ENCODE measurements around the gene CGREF1.
A peak's percentile ranks its signal among the peaks of the same experiment; 100 is the strongest.
"Not testable (repeated sequence)": the region's sequence is repeated elsewhere in the genome, so short reads cannot be mapped to it uniquely, and the experiment has no call there.

Gene CGREF1

DNA sequence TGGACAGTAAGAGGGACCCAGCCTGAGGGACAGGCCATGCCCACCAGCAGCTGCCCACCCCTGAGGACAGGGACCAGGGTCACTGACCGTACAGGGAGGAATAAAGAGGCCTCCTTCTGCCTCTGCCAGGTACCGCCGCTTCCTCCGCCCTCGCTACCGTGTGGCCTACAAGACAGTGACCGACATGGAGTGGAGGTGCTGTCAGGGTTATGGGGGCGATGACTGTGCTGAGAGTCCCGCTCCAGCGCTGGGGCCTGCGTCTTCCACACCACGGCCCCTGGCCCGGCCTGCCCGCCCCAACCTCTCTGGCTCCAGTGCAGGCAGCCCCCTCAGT lies 38.4 kb downstream of the CGREF1 start:
- TF ChIP-seq CTCF (conservative IDR thresholded peaks at IDR 0.05; ENCODE audit: low read length), result no peak
- DNase-seq (ENCODE audit: low read depth), result no peak
- H3K4me3 ChIP-seq (ENCODE audit: low read length), result peak overlapping the region; percentile 89

GRCh38 chr2:27080140-27080469 lies 38.8 kb downstream of the CGREF1 start:
- no peak for TF ChIP-seq CTCF (conservative IDR thresholded peaks at IDR 0.05; ENCODE audit: low read length)
- H3K4me3 ChIP-seq (ENCODE audit: low read length), result peak overlapping the region; percentile 89
- no peak for DNase-seq (ENCODE audit: low read depth)

- no peak for DNase-seq (ENCODE audit: low read depth)
- H3K4me3 ChIP-seq (ENCODE audit: low read length), result peak overlapping the region; percentile 89
- TF ChIP-seq CTCF (conservative IDR thresholded peaks at IDR 0.05; ENCODE audit: low read length), result no peak
Observed at GRCh38 chr2:27079233-27080139, 39.4 kb downstream of the CGREF1 start.

GRCh38 chr2:27078267-27079194 lies 40.4 kb downstream of the CGREF1 start, which contains the start of gene EMILIN1:
Gene EMILIN1 (plus strand): TSS chr2:27078615. CDS start chr2:27079066, 451 bp downstream.
- TF ChIP-seq CTCF (conservative IDR thresholded peaks at IDR 0.05; ENCODE audit: low read length), result 0 out of 2 replicates have a peak, but pooled peaks have one; percentile 8
- peak; percentile 97 for DNase-seq (ENCODE audit: low read depth)
- H3K4me3 ChIP-seq (ENCODE audit: low read length), result peak within 1 kb of the TSS; percentile 89

- no peak for TF ChIP-seq CTCF (conservative IDR thresholded peaks at IDR 0.05; ENCODE audit: low read length)
Observed at GRCh38 chr2:27077231-27077630, 41.7 kb downstream of the CGREF1 start.

GRCh38 chr2:27076323-27076722 lies 42.6 kb downstream of the CGREF1 start:
- TF ChIP-seq CTCF (conservative IDR thresholded peaks at IDR 0.05; ENCODE audit: low read length), result no peak
- no peak for DNase-seq (ENCODE audit: low read depth)
- H3K4me3 ChIP-seq (ENCODE audit: low read length), result no peak overlapping the region

More at GRCh38 chr2:27077231-27077630, 41.7 kb downstream of the CGREF1 start:
- no peak for DNase-seq (ENCODE audit: low read depth)
- H3K4me3 ChIP-seq (ENCODE audit: low read length), result no peak overlapping the region

DNA sequence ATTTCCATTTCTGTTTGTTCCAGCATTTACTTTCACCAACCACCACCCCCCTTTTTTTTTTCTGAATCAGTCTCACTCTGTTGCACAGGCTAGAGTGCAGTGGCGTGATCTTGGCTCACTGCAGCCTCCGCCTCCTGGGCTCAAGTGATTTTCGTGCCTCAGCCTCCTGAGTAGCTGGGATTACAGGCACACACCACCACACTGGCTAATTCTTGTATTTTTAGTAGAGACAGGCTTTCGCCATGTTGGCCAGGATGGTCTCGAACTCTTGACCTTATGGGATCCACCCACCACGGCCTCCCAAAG lies 43.4 kb downstream of the CGREF1 start:
- DNase-seq (ENCODE audit: low read depth); H3K4me3 ChIP-seq (ENCODE audit: low read length): not testable (repeated sequence)
